ENCODE results near the gene CFL2.

CFL2 gene

DNA sequence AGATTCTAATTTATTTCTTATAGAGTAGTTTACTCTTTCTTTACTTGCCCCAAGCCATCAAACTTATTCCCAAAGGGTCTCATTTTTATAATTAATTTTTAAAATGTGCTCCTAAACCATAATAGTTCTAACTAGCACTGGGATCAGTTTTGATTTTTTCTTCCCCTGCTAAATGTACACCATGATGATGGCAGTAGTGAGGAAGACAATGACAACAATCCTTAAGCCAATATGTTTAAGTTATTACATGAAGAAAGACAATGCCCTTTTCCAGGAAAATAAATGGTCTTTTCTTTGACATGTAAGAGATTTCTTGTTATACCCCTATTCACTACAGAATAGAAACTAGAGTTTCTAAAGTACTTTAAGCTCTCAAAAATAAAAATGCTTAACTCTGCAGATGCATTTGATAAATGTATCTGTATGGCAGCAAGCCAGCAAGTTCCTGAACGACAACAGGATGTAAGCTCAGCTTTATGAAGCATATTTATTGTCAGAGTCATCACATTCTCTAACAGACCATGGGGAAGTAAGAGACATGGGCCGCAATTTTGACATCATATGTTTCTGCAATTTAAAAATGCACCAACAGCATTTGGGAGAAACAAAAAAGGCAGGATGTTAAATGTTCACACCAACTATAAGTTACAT, 48.5 kb downstream of the CFL2 start:
- TF ChIP-seq GATA2 (IDR thresholded peaks at IDR 0.05; ENCODE audit: low read depth, low read length): no peak
- TF ChIP-seq GATA3 (IDR thresholded peaks at IDR 0.05; ENCODE audit: low read depth, low read length): no peak

DNA sequence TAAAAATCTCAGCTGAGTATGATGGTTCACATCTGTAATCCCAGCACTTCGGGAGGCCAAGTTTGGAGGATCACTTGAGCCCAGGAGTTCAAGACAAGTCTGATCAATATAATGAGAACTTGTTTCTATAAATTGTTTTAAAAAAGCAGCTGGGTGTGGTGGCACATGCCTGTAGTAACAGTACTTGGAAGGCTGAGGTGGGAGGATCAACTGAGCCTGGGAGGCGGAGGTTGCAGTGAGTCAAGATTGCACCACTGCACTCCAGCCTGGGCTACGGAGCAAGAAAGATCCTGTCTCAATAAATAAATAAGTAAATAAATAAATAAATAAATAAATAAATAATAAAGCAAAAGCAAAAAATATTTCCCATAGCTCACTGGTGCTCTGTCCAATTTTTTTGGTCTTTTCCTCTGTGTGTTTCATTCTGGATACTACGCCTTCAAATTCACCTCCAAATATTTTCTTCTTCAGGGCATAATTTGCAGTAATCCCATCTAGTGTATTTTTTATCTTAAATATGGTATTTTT, 51.8 kb downstream of the CFL2 start:
- TF ChIP-seq GATA2 (IDR thresholded peaks at IDR 0.05; ENCODE audit: low read depth, low read length): no peak

DNA sequence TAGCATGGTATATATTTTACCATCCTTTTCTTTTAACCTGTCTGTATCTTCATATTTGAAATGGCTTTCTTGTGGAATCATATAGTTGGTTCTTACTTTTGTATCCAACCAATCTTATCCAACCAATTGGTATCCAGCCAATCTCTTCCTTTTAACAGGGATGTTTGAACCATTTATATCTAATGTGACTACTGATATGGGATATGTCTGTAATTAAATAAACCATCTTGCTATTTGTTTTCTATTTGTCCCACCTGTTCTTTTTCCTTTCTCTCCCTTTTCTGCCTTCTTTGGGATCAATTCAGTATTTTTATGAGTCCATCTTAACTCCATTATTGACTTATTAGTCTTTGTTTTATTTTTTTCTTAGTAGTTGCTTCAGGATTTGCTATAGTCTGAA, 53.6 kb downstream of the CFL2 start:
- no peak for TF ChIP-seq GATA3 (IDR thresholded peaks at IDR 0.05; ENCODE audit: low read depth, low read length)
- no peak for TF ChIP-seq GATA2 (IDR thresholded peaks at IDR 0.05; ENCODE audit: low read depth, low read length)
